Stimulated activated CD4-positive, alpha-beta T cell treated with anti-CD3 and anti-CD28 coated beads, Interleukin-2, amount 100 ng/mL, for 4 hours (primary cell): ENCODE data around the gene KCNAB3.

Experiments
- DNase-seq: peaks from one replicate; pipeline ENCODE4 v3.0.0-alpha.2; 2020; ENCODE audit warnings: low read depth

The KCNAB3 gene

GRCh38 chr17:7897090-7897489 lies 32.6 kb downstream of the KCNAB3 start:
- no peak for DNase-seq

- no peak for DNase-seq
Observed at GRCh38 chr17:7894866-7895265, 34.8 kb downstream of the KCNAB3 start.

GRCh38 chr17:7894226-7894625 lies 35.4 kb downstream of the KCNAB3 start:
- DNase-seq: no peak

DNA sequence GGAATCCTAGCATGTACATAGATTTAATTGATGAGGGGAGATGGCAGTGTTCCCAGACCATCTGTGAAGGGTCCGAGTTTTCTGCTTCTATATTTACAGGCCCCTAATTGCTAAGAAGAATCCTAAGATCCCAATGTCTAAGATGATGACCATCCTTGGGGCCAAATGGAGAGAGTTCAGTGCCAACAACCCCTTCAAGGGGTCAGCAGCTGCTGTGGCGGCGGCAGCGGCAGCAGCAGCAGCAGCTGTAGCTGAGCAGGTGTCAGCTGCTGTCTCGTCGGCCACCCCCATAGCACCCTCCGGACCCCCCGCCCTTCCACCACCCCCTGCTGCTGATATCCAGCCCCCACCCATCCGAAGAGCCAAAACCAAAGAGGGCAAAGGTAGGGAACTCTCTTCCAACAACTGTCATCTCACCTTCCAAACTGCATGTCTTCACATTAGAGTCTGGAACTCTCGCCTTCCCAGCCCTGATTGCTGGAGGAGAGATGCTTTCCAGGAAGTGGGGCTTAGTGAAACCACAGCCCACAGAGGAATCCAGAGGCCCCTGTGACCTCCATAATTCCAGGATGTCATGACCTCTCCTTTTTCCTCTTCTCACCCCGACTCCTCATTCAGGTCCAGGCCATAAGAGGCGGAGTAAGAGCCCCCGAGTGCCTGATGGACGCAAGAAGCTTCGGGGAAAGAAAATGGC lies 36.3 kb downstream of the KCNAB3 start:
- no peak for DNase-seq

GRCh38 chr17:7889166-7889955 lies 40.3 kb downstream of the KCNAB3 start:
- no peak for DNase-seq

DNA sequence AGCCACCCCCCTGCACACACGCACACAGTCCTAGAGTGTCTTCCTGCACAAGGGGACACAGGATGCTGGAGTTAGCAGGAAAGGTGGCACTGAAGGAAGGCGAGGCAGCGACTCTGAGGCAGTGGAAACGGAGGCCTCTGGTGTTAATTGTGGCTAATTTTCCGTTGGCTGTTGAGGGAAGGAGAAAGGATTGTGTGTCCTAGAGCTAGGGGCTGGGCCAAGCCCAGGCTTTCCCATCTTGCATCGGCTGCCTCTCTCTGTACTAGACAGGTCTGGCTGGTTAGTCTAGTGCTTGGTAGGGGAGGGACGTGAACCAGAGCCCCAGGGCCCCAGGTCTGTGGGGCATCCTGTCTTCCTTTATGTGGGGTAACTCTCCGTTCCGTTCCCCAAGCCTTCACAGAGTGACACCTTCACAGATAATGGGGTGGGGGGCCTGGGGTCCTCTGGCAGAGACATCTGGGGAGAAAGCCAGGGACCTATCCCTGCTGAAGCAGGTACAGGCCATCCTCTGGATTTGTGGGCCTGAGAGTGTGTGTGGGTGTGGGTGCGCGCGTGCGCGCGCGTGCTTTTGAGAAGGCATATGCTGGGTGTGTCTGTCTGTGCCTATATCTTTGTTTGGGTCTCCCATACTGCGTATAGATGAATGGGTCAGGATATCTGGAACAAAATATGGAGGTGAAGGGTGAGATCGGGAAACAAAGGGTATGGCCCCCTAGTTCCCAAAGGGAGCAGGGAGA lies 41.3 kb downstream of the KCNAB3 start, which contains the start of gene CHD3:
Gene CHD3, plus strand, starts transcription at position 606 of the 737 bp plus-strand sequence. CDS start 212 bp downstream, outside the sequence.
- DNase-seq: no peak

GRCh38 chr17:7887482-7888183 lies 42.0 kb downstream of the KCNAB3 start:
- DNase-seq: peak; percentile 89

GRCh38 chr17:7887038-7887481 lies 42.6 kb downstream of the KCNAB3 start:
- no peak for DNase-seq

DNA sequence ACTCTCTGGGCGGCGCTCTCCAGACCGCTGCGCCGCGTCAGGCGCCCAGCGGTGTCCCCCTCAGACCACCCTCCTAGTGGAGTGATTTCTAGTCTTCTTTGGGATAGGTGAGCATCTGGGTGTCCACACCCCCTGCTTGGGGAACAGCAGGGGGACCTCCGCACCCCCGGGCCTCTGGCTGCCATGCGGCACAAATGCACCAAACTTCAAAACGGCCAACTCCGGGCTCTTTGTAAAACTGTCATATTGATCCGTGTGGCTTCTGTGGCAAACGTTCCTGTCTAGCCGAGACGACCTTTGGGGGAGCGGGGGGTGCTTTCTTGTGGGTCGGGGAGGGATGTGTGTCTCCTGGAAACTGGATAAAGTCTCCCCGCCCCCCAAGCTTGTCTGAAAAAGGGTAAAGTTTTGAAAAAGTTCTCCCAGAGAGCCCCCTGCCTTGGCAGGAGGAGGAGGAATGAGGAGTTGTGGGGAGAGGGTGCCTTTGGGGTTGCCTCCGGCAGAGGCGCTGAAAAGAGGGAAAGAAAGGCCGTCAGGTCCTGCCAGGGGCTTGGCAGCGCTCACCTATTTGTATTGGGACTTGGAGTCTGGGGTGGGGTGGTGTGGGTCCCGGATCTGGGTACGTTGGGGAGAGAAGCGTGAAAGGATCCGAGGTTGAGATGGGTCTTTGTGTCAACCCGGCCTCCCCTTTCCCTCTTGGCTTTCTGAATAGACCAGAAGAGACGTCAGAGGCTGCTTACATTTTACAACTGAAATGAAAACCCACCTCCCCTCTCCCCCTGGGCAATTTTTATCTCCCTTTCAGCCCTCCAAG lies 43.2 kb downstream of the KCNAB3 start:
- no peak for DNase-seq

- no peak for DNase-seq
Observed at GRCh38 chr17:7885367-7886226, 44.1 kb downstream of the KCNAB3 start.

DNA sequence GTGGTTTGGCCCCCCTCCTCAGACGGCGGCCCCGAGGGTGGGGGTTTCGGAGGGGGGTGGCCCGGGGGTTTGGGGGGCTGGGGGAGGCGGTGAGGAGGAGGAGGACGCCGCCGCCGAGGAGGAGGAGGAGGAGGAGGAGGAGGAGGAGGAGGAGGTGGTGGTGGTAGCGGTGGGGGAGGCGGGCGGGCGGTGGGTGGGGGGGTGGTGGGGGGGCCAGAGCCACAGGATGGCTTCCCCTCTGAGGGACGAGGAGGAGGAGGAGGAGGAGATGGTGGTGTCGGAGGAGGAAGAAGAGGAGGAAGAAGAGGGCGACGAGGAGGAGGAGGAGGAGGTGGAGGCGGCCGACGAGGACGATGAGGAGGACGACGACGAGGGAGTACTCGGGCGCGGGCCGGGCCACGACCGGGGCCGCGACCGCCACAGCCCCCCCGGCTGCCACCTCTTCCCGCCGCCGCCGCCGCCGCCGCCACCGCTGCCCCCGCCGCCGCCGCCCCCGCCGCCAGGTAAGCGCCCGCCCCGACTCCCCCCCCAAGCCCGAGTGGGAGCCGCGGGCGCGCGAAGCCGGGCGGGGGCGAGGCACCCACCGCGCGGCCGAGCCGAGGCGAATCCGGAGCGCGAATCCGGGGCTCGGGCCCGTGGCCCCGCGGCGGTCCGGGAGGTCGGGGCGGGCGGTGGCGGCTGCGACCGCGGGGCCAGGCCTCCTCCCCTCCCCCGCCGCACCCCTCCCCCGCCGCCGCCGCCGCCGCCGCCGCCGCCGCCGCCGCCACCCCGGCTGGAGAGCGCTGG lies 44.9 kb downstream of the KCNAB3 start:
- peak; percentile 53 for DNase-seq

DNA sequence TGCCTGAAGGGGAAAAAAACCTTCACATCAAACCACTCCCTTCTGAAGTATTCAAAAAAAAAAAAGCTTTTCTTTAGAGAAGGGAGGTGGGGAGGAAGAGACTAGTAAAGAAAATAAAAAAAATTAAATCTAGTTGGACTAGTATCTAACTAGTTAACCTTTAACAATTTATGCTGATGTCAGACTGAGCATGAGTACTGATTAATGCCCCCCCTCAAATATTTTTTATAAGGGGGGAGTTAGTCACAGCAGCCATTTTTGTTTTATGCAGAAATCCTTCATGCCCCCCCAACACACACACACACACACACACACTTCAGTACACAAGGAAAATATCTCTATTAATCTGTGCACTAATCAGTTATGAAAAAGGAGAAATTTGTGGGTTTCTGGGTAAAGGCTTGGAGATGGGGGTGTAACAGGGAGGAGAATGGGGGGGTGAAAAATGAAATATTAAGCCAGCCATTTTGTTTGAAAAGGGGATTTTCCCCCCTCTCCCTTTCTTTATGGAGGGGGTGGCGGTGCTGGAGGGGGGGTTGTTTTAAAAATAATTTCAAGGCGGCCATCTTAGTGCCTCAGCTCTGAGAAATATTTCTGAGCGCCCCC lies 45.8 kb downstream of the KCNAB3 start:
- DNase-seq: no peak

- no peak for DNase-seq
Observed at GRCh38 chr17:7882629-7883028, 47.0 kb downstream of the KCNAB3 start.

GRCh38 chr17:7882068-7882467 lies 47.6 kb downstream of the KCNAB3 start:
- DNase-seq: no peak

DNA sequence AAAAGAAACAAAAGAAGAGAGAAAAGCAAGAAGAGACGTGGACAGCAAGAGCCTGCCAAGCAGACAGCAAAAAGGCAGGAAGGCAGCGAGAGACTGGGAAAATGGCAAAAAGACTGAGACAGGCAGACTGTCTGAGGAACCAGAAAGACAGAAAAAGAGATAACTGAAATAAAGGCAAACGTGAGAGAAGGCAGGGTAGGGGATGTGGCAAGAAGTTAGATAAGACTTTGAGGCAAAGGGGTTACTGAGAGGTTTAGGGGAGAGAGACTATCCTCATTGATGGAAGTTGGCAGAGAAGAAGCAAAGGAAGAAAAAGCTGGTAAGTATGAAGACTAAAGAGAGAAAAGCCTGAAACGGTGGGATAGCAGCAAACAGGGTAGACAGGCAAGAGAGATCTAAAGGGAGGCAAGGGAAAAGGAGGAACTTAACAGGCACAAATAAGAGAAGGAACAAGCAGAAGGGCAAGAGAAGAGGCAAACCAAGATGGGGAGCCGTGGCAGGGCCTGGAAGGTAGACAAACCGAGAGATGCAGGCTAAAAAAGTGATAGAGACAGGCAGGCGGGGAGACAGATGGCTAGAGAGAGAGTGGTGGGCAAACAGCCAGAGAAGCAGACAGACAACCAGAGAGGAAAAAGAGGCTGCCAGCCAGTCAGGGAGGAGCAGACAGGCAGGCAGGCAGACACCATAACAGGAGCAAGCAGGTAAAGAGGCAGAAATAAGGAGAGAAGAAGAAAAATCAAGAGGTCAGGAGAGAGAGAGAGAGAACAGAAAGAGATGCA lies 48.2 kb downstream of the KCNAB3 start:
- no peak for DNase-seq

DNA sequence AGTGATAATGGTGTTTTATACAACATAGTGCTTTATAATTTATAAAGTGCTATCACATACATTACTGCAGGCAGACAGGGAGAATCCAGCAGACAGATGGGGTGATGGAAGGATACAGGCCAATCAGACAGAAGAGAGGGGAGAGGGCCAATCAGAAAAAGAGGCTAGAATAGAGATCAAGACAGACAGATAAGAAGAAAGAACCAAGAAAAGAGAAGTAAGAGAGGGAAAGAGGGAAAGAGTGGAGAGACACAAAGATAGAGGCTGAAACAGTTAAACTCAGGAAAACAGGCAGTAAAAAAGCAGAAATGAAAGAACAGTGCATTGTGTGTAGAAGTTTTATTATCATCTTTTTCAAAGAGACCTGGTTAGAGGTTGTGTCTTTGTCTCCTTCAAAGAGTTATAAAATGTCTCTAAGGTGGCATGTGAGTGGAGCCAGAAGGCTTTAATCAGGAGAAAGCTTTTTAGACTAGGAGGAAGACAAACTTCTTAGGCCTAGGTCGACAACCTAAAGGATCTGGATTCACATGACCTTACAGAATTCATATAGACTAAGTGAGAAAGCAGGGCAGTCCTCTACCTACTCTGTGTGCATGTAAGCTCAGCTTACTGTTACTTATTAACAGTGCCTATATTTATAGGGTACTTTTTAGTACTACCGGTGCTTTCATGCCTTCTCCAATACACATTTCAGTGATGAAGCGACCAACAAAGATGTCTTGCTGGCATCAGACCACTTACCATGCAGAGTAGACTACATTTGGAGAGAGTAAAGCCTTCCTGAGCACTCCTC lies 49.4 kb downstream of the KCNAB3 start:
- no peak for DNase-seq

- DNase-seq: no peak
Observed at GRCh38 chr17:7878234-7878633, 51.4 kb downstream of the KCNAB3 start.
